K562 (cell line): Measurements from ENCODE around the gene LAPTM5. TPM values are rescaled to one million over a fixed set of nuclear protein-coding genes. Genes with fewer than 3 reads are reported as not detected.
A peak's percentile ranks its signal among the peaks of the same experiment; 100 is the strongest.

ENCODE experiments used
- CEBPG ChIP-seq, 3 experiments: fragments of 200-800 bp in 1 of 3; sonication (Bioruptor generic) in 1 of 3; sonication (generic) in 1 of 3; formaldehyde crosslinking in 1 of 3; IDR thresholded peaks in 2 of 3; conservative IDR thresholded peaks in 1 of 3; 2 replicates each; pipeline versions ENCODE4 v1.6.1 to v1.8.0; 2016 to 2022; ENCODE audit warnings: missing compliant biosample characterization in 2 of 3, missing genetic modification characterization in 2 of 3, mild to moderate bottlenecking in 1 of 3, missing genetic modification reagents in 1 of 3
- E2F3 ChIP-seq: fragments of 250-450 bp; sonication (Bioruptor Pico); IDR thresholded peaks from 2 replicates; pipeline ENCODE4 v1.4.0; 2020; ENCODE audit warnings: mild to moderate bottlenecking
- ERF ChIP-seq: fragments of 450-650 bp; formaldehyde crosslinking; IDR thresholded peaks from 2 replicates; pipeline ENCODE4 v1.4.0; 2020; ENCODE audit warnings: mild to moderate bottlenecking, mixed read lengths
- FOSL1 ChIP-seq: fragments of 200-800 bp; sonication (Bioruptor generic); conservative IDR thresholded peaks from 2 replicates; pipeline ENCODE4 v1.6.1; 2016; ENCODE audit warnings: missing genetic modification characterization, missing compliant biosample characterization
- HDAC3 ChIP-seq: fragments of 450-650 bp; IDR thresholded peaks from 2 replicates; pipeline ENCODE4 v1.6.1; 2018; ENCODE audit warnings: borderline replicate concordance, mild to moderate bottlenecking, moderate library complexity; ENCODE audit not compliant: partially characterized antibody
- JUND ChIP-seq, 2 experiments: IDR thresholded peaks; 2 replicates in 1 of 2; 3 replicates in 1 of 2; pipeline ENCODE4 v1.6.1; 2011; ENCODE audit warnings: borderline replicate concordance in 2 of 2, low read depth in 2 of 2, low read length in 2 of 2, improper control_type of control experiment in 1 of 2, missing biosample characterization in 1 of 2, missing genetic modification characterization in 1 of 2, missing genetic modification reagents in 1 of 2
- KLF16 ChIP-seq: IDR thresholded peaks from 2 replicates; pipeline ENCODE4 v1.6.1; 2016; ENCODE audit warnings: antibody characterized with exemption
- L3MBTL2 ChIP-seq: fragments of 450-650 bp; IDR thresholded peaks from 2 replicates; pipeline ENCODE4 v1.6.1; 2016; ENCODE audit warnings: mild to moderate bottlenecking, moderate library complexity
- MTA1 ChIP-seq: fragments of 450-650 bp; IDR thresholded peaks from 2 replicates; pipeline ENCODE4 v1.6.1; 2017; ENCODE audit warnings: borderline replicate concordance
- NCOR1 ChIP-seq: fragments of 450-650 bp; IDR thresholded peaks from 2 replicates; pipeline ENCODE4 v1.6.1; 2016; ENCODE audit warnings: mild to moderate bottlenecking, moderate library complexity
- NFYB ChIP-seq: IDR thresholded peaks from 2 replicates; pipeline ENCODE4 v1.6.1; 2011; ENCODE audit warnings: mild to moderate bottlenecking, moderate library complexity; ENCODE audit not compliant: insufficient read length; ENCODE audit errors: extremely low read depth
- OTX1 ChIP-seq: fragments of 450-650 bp; formaldehyde crosslinking; IDR thresholded peaks from 2 replicates; pipeline ENCODE4 v1.4.0; 2022; ENCODE audit warnings: mild to moderate bottlenecking
- RCOR1 ChIP-seq, 2 experiments: IDR thresholded peaks; 2 replicates each; pipeline ENCODE4 v1.6.1; 2012; ENCODE audit warnings: low read depth in 2 of 2, low read length in 2 of 2, borderline replicate concordance in 1 of 2, improper control_type of control experiment in 1 of 2
- TEAD2 ChIP-seq: fragments of 450-650 bp; IDR thresholded peaks from 2 replicates; pipeline ENCODE4 v1.6.1; 2016; ENCODE audit warnings: missing genetic modification characterization, control low read depth, missing compliant biosample characterization
- YBX1 ChIP-seq: fragments of 450-650 bp; IDR thresholded peaks from 2 replicates; pipeline ENCODE4 v1.7.1; 2016; ENCODE audit warnings: mild to moderate bottlenecking
- ZNF282 ChIP-seq: sonication (generic); formaldehyde crosslinking; IDR thresholded peaks from 2 replicates; pipeline ENCODE4 v1.8.1; 2023; ENCODE audit warnings: missing genetic modification reagents
- ZSCAN29 ChIP-seq: fragments of 450-650 bp; IDR thresholded peaks from 2 replicates; pipeline ENCODE4 v1.6.1; 2017
- polyA plus RNA-seq, 8 experiments: library from polyadenylated mRNA; depleted of rRNA in 4 of 8; stranded (reverse) in 5 of 8; unstranded in 3 of 8; fragments of >200 nt; fragmentation: Nextera tagmentation in 2 of 8; fragmentation: Illumina TruSeq in 1 of 8; extraction: Ambion mirVana in 2 of 8; extraction: Trizol in 1 of 8; gene quantifications; 2 replicates each; pipeline versions ENCODE4 v1.2.1 to v1.2.3, GENCODE V29; 2011 to 2014; ENCODE audit warnings: inconsistent platforms in 1 of 8, missing spikeins in 1 of 8
- total RNA-seq, 7 experiments: library from RNA; depleted of rRNA in 6 of 7; stranded (reverse); fragments of >200 nt in 6 of 7; fragmentation: Illumina TruSeq in 2 of 7; extraction: Trizol in 2 of 7; gene quantifications; 2 replicates each; pipeline versions ENCODE4 v1.2.1 to v1.2.3, GENCODE V29; 2011 to 2021; ENCODE audit warnings: low replicate concordance in 1 of 7
- TF ChIP-seq, protein P1 (sequence below): fragments of 250-450 bp; sonication (Bioruptor Pico); IDR thresholded peaks from 2 replicates; pipeline ENCODE4 v1.5.0; 2021; ENCODE audit warnings: mild to moderate bottlenecking, borderline replicate concordance
- TF ChIP-seq, protein P2 (sequence below): sonication (generic); formaldehyde crosslinking; IDR thresholded peaks from 2 replicates; pipeline ENCODE4 v1.8.1; 2022; ENCODE audit warnings: missing genetic modification reagents
- TF ChIP-seq, protein P3 (sequence below): sonication (generic); formaldehyde crosslinking; IDR thresholded peaks from 2 replicates; pipeline ENCODE4 v1.8.1; 2023; ENCODE audit warnings: mild to moderate bottlenecking, missing genetic modification reagents, moderate library complexity

The LAPTM5 gene
- total and polyA plus RNA-seq, 9 of the 15 experiments (the other 6 are each of a cell fraction or from before 2014, with no cell fraction given): 2.4 to 47.3 (median 20.3) TPM

DNA sequence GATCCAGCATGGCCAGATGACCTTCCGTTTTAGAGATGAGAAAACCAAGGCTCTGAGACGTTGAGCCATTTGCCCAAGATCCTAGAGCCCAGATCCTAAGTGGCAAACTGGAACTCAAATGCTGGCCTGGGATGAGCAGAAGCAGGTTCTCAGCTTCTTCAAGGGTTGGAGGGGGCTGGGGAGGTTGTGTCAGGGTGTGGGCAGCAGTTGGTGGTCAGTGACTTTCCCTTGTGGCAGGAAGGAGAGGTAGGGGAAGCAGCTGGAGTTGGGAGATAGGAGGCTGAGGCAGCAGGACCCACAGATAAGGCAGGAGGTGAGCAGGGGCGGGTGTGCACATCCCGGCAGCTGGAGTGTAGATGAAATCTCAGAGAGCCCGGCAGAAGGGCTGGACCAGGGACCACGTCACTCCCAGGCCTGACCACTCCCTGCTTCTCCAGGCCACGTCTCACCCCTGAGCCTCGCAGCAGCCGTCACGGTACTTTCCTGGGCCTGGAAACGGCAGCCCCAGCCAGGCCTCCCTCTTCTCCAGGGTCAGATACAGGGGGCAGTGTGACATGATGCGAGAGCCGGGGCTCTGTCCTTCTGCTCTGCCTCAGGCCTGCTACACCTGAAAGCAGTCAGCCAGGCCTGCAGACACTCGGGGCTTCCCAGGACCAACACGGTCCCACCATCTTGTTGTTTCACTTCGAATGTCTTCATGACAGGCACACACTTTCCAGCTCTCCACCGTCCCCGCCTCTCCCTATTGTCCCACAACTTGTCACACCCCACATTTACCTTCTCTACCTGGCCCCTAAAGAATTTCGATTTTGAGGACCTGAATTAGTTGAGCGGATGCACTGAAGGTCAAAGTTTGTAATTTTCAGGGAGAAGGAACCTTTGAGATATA is 11.5 kb upstream of the LAPTM5 start (continued):
- peak; percentile 98 for TF ChIP-seq FOSL1 (tag)
- TF ChIP-seq JUND (IDR thresholded peaks at IDR 0.05; ENCODE audit: borderline replicate concordance, low read depth, low read length): peak; percentile 95
- TF ChIP-seq JUND (tag; IDR thresholded peaks at IDR 0.05; ENCODE audit: borderline replicate concordance, low read depth, low read length): peak; percentile 89; the same call in 2 of the 3 replicates
- no peak for TF ChIP-seq ZNF282
- TF ChIP-seq NCOR1: peak; percentile 100
- peak; percentile 55 for TF ChIP-seq NFYB
- peak; percentile 96 for TF ChIP-seq MTA1
- peak; percentile 87; the same call in 1 of the 2 replicates for TF ChIP-seq E2F3 (CRISPR knock-in tag)
- peak; percentile 35 for TF ChIP-seq ERF (CRISPR knock-in tag)
- peak; percentile 99 for TF ChIP-seq L3MBTL2
- TF ChIP-seq, protein P1, sequence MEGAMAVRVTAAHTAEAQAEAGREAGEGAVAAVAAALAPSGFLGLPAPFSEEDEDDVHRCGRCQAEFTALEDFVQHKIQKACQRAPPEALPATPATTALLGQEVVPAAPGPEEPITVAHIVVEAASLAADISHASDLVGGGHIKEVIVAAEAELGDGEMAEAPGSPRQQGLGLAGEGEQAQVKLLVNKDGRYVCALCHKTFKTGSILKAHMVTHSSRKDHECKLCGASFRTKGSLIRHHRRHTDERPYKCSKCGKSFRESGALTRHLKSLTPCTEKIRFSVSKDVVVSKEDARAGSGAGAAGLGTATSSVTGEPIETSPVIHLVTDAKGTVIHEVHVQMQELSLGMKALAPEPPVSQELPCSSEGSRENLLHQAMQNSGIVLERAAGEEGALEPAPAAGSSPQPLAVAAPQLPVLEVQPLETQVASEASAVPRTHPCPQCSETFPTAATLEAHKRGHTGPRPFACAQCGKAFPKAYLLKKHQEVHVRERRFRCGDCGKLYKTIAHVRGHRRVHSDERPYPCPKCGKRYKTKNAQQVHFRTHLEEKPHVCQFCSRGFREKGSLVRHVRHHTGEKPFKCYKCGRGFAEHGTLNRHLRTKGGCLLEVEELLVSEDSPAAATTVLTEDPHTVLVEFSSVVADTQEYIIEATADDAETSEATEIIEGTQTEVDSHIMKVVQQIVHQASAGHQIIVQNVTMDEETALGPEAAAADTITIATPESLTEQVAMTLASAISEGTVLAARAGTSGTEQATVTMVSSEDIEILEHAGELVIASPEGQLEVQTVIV: peak; percentile 45; the same call in 1 of the 2 replicates
- TF ChIP-seq HDAC3: peak; percentile 99
- peak; percentile 98 to 99 for TF ChIP-seq RCOR1 (IDR thresholded peaks at IDR 0.05; ENCODE audit: borderline replicate concordance in 1 of 2, low read depth in 2 of 2, low read length in 2 of 2)
- peak; percentile 99 for TF ChIP-seq OTX1 (CRISPR knock-in tag)
- TF ChIP-seq TEAD2 (tag): no peak
- peak; percentile 100 for TF ChIP-seq KLF16
- TF ChIP-seq, protein P2, sequence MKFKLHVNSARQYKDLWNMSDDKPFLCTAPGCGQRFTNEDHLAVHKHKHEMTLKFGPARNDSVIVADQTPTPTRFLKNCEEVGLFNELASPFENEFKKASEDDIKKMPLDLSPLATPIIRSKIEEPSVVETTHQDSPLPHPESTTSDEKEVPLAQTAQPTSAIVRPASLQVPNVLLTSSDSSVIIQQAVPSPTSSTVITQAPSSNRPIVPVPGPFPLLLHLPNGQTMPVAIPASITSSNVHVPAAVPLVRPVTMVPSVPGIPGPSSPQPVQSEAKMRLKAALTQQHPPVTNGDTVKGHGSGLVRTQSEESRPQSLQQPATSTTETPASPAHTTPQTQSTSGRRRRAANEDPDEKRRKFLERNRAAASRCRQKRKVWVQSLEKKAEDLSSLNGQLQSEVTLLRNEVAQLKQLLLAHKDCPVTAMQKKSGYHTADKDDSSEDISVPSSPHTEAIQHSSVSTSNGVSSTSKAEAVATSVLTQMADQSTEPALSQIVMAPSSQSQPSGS (CRISPR knock-in tag): peak; percentile 82
- 0 out of 2 replicates have a peak, but pooled peaks have one; percentile 37 for TF ChIP-seq ZSCAN29
- TF ChIP-seq, protein P3, sequence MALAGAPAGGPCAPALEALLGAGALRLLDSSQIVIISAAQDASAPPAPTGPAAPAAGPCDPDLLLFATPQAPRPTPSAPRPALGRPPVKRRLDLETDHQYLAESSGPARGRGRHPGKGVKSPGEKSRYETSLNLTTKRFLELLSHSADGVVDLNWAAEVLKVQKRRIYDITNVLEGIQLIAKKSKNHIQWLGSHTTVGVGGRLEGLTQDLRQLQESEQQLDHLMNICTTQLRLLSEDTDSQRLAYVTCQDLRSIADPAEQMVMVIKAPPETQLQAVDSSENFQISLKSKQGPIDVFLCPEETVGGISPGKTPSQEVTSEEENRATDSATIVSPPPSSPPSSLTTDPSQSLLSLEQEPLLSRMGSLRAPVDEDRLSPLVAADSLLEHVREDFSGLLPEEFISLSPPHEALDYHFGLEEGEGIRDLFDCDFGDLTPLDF: peak; percentile 78
- TF ChIP-seq YBX1: no peak; the same call in 1 of the 2 replicates
- TF ChIP-seq CEBPG (CRISPR knock-in tag; IDR thresholded peaks at IDR 0.05): peak; percentile 65; the same call in 1 of the 2 replicates
- TF ChIP-seq CEBPG (tag; conservative IDR thresholded peaks at IDR 0.05 in 1 of 2, IDR thresholded peaks at IDR 0.05 in 1 of 2): peak; percentile 43 to 60; a peak in 3 of 4 replicates
